Neural progenitor cell (in vitro differentiated cells): ENCODE results near the gene LRP6.

Experiments used
- EZH2phosphoT487 ChIP-seq: fragments of 200-600 bp; sonication (generic); IDR thresholded peaks from 2 replicates; pipeline ENCODE4 v1.6.1; 2017; ENCODE audit warnings: antibody characterized with exemption
- TF ChIP-seq, protein P1 (sequence below): fragments of 200-600 bp; sonication (generic); IDR thresholded peaks from 2 replicates; pipeline ENCODE4 v1.5.1; 2017; ENCODE audit warnings: antibody characterized with exemption, mild to moderate bottlenecking

DNA sequence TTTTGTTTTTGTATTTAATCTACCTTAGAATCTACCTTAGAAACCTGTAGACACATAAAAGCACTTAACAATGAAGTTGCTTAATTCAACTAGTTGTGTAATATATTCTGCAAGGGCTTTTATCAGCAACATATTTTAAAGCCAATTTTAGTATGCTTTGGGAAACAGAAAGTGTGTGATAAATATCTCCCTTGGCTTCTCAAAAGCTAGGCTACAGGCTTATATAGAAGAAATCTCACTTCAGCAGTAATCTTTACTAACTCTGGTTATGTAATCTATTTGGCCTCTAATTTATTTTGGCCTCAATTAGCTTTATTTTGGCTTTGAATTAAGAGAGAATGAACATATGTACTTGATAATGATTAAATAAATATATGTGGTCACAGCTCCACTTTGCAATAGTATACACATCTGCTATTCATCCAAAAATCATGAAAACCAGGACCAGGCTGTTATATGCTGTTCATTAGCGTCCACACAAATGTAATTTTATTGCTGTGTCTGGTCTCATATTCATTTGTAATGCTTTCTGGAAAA lies 37.2 kb downstream of the LRP6 start:
- TF ChIP-seq, protein P1, sequence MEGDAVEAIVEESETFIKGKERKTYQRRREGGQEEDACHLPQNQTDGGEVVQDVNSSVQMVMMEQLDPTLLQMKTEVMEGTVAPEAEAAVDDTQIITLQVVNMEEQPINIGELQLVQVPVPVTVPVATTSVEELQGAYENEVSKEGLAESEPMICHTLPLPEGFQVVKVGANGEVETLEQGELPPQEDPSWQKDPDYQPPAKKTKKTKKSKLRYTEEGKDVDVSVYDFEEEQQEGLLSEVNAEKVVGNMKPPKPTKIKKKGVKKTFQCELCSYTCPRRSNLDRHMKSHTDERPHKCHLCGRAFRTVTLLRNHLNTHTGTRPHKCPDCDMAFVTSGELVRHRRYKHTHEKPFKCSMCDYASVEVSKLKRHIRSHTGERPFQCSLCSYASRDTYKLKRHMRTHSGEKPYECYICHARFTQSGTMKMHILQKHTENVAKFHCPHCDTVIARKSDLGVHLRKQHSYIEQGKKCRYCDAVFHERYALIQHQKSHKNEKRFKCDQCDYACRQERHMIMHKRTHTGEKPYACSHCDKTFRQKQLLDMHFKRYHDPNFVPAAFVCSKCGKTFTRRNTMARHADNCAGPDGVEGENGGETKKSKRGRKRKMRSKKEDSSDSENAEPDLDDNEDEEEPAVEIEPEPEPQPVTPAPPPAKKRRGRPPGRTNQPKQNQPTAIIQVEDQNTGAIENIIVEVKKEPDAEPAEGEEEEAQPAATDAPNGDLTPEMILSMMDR, result no peak
- TF ChIP-seq EZH2phosphoT487, result no peak
